ENCODE measurements around the gene LTBR. TPM values are rescaled to one million over a fixed set of nuclear protein-coding genes. Genes with fewer than 3 reads are reported as not detected.
A peak's percentile ranks its signal among the peaks of the same experiment; 100 is the strongest.
"Not testable (repeated sequence)": the region's sequence is repeated elsewhere in the genome, so short reads cannot be mapped to it uniquely, and the experiment has no call there.

The LTBR gene
- total RNA-seq, 4 donors from 2014 or later: 99.9 to 171 (median 142) TPM

DNA sequence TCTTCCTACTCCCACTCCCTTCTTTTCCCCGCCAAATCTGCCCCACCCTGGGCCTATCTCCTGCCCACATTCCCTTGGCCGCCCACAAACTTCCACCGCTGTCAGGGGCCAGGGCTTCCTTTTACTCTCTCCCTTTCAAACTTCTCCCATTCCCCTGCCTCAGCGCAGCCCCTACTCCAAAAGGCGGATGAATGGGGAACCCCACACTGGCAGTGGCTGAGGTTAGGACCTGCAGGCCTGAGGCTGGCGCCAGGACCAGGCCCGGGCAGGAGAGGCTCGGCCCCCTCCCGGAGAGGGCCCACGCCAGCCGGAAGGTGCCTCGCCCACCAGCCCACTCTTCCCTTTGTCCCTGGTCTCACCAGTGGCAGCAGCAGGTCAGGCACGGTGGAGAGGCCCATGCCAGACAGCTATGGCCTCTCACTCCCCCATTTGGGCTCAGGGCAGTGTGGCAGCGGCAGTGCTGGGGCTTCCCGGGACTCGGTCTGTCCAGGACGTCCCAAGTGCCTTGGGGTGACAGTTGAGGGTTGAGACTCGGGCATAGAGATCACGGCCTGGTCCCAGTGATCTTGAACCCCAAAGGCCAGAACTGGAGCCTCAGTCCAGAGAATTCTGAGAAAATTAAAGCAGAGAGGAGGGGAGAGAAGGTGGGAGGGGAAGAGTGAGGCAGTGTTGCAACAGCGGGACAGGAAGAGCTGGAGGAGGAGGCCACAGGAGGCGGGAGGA lies 42.4 kb upstream of the LTBR start, which contains the start of gene TNFRSF1A:
Gene TNFRSF1A (minus strand): TSS at position 660 of the 723 bp plus-strand sequence. CDS start 262 bp downstream, at position 398.
- DNase-seq (ENCODE audit: low spot score): no peak

DNA sequence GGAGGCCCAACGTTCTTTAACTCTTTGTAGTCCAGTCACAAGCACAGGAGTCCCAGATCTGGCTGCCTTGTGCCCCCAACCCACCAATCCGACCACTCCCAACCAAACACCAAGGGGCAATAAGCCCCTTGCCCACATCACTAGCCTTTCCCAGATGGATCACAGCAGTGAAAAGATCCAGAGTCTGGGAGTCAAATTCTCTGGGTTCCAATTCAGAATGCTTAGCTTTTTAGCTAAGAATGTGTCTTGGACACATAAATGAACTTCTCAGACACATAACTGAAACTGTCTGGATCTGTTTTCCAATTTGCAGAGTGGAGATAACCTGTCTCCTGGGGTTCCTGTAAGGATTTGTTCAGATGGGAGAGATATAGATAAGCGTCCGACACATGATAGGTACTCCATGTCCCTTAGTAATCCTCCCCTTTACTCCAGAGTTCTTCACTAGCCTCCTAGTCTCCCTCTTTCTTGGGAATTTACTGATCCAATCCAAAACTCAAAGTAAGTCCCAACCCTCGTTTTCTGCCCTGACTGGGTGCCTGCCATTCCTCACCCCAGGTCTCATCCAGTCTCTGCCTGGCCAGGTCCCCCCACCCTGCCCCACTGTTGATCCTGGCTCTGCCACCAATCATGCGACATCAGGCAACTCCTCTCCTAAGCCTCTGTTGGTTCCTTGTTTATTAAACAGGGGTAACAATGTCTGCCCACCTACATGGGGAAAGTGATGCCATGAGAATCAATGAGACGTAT lies 41.6 kb upstream of the LTBR start:
- TF ChIP-seq, protein P1, sequence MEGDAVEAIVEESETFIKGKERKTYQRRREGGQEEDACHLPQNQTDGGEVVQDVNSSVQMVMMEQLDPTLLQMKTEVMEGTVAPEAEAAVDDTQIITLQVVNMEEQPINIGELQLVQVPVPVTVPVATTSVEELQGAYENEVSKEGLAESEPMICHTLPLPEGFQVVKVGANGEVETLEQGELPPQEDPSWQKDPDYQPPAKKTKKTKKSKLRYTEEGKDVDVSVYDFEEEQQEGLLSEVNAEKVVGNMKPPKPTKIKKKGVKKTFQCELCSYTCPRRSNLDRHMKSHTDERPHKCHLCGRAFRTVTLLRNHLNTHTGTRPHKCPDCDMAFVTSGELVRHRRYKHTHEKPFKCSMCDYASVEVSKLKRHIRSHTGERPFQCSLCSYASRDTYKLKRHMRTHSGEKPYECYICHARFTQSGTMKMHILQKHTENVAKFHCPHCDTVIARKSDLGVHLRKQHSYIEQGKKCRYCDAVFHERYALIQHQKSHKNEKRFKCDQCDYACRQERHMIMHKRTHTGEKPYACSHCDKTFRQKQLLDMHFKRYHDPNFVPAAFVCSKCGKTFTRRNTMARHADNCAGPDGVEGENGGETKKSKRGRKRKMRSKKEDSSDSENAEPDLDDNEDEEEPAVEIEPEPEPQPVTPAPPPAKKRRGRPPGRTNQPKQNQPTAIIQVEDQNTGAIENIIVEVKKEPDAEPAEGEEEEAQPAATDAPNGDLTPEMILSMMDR (IDR thresholded peaks at IDR 0.05): no peak
- ATAC-seq (ENCODE audit: low FRiP score): no peak
- DNase-seq (ENCODE audit: low spot score): no peak

More for the DNA sequence above, 42.4 kb upstream of the LTBR start, which contains the start of gene TNFRSF1A:
- TF ChIP-seq, protein P1 (IDR thresholded peaks at IDR 0.05): no peak
- peak; percentile 42 for ATAC-seq (ENCODE audit: low FRiP score)

GRCh38 chr12:6343518-6343917 lies 40.4 kb upstream of the LTBR start:
- no peak for ATAC-seq (ENCODE audit: low FRiP score)
- TF ChIP-seq, protein P1 (IDR thresholded peaks at IDR 0.05): no peak
- DNase-seq (ENCODE audit: low spot score): no peak

DNA sequence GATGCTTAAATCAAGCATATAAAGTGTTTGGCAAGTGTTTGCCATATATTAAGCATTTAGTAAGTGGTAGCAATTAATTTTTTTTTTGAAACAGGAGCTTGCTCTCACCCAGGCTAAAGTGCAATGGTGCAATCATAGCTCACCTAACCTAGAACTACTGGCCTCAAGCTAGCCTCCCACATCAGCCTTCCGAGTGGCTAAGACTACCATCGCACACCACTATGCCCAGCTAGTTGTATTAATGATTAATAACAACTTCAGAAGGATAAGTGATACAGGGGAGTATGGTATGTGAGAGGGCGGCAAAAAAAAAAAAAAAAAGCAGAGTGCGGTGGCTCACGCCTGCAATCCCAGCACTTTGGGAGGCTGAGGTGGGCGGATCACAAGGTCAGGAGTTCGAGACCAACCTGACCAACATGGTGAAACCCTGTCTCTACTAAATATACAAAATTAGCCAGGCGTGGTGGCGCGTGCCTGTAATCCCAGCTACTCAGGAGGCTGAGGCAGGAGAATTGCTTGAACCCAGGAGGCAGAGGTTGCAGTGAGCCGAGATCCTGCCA lies 39.8 kb upstream of the LTBR start:
- not testable (repeated sequence) for DNase-seq (ENCODE audit: low spot score); ATAC-seq (ENCODE audit: low FRiP score)

DNA sequence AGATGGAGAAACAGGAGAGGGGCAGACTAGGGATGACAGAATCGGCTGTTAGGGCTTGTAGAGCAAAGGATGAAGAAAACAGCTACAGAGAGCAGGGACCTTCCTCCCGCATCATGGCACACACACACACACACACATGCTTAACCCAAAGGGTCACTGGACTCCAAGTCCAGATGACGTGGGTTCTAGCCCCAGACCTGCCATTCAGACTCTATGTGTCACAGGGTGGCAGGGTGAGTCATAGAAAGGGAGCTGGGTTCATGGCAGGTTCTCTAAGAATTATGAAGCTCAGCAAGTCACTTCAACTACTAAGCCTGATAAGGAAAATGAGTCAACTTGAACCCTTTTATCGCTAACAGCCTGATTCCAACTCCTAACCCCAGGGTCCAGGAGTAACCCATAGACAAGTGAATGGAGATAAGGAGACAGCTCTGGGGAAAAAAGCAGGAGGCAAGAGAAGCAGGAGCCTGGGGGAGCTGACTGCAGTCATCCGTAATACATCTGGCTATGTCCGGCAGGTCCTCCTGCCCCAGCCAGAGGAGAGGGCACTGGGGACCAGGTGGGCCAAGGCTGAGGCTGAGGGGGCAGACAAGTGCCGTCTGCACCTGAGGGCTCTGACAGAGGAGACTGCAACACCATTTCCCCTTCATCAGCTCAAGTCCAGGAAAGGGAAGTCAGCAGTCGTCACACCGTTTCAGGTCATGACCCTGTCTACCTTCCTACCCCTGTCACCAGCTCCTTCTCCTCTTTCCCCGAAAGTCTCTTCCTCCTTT lies 38.5 kb upstream of the LTBR start:
- TF ChIP-seq, protein P1 (IDR thresholded peaks at IDR 0.05): no peak
- DNase-seq (ENCODE audit: low spot score) (peak; percentile 68), ATAC-seq (ENCODE audit: low FRiP score) (peak; percentile 80)

GRCh38 chr12:6346235-6346832 lies 37.6 kb upstream of the LTBR start:
- TF ChIP-seq, protein P1 (IDR thresholded peaks at IDR 0.05): no peak
- DNase-seq (ENCODE audit: low spot score): no peak
- ATAC-seq (ENCODE audit: low FRiP score): no peak

Data from omental fat pad (tissue), 4 donors.